Psoas muscle (tissue), 8 donors: ENCODE data around the gene FAM229A. TPM values are rescaled to one million over a fixed set of nuclear protein-coding genes. Genes with fewer than 3 reads are reported as not detected.
"Not testable (repeated sequence)": the region's sequence is repeated elsewhere in the genome, so short reads cannot be mapped to it uniquely, and the experiment has no call there.

Experiments
- ATAC-seq, 4 donors: fragments of 200-7000 bp; cut with Tn5 transposase; one replicate each; pipeline ENCODE4 v1.9.1; 2020; ENCODE audit warnings: moderate library complexity in 3 of 4, mild to moderate bottlenecking in 2 of 4
- DNase-seq, 2 donors: peaks; one replicate each; pipeline ENCODE4 v3.0.0-alpha.2; 2020
- H3K27ac ChIP-seq: fragments of 200-600 bp; one replicate; pipeline ENCODE4 v1.8.0; 2022
- H3K27me3 ChIP-seq, 3 donors: fragments of 200-600 bp in 1 of 3; one replicate each; pipeline versions ENCODE4 v1.6.1 to v1.8.0; 2013 to 2022; ENCODE audit warnings: low read length in 2 of 3, mild to moderate bottlenecking in 2 of 3, moderate library complexity in 1 of 3; ENCODE audit not compliant: insufficient read depth in 3 of 3
- H3K36me3 ChIP-seq, 2 donors: fragments of 200-600 bp in 1 of 2; one replicate each; pipeline versions ENCODE4 v1.6.1 to v1.8.0; 2013 to 2022; ENCODE audit warnings: low read depth in 1 of 2, mild to moderate bottlenecking in 1 of 2, moderate library complexity in 1 of 2; ENCODE audit not compliant: insufficient read depth in 1 of 2
- H3K4me1 ChIP-seq: fragments of 200-600 bp; one replicate; pipeline ENCODE4 v1.8.0; 2022
- H3K4me3 ChIP-seq: fragments of 200-600 bp; one replicate; pipeline ENCODE4 v1.8.0; 2022; ENCODE audit warnings: mild to moderate bottlenecking
- H3K9me3 ChIP-seq: fragments of 200-600 bp; one replicate; pipeline ENCODE4 v1.8.0; 2022
- CTCF ChIP-seq: fragments of 200-600 bp; IDR thresholded peaks from one replicate; pipeline ENCODE4 v1.8.0; 2022; ENCODE audit warnings: antibody characterized with exemption
- WGBS, 3 donors: extraction: QIAGEN DNeasy Blood & Tissue Kit; methylation state at CpG; one replicate each; pipeline versions ENCODE4 v1.1.6 to v1.1.7; 2013; 5-methylcytosine and 5-hydroxymethylcytosine counted together
- intact Hi-C, 2 donors: fragments of 100-400 bp; cut with DNase I; formaldehyde crosslinking; loops; one replicate each; pipeline versions ENCODE4 v1.11.0 to v1.14.2; 2022
- polyA plus RNA-seq, 3 donors: library from polyadenylated mRNA; stranded (reverse); fragments of 200-250 nt; gene quantifications; one replicate each; pipeline ENCODE4 v1.2.3, GENCODE V29; 2013
- total RNA-seq, 4 donors: library from RNA; stranded (reverse); fragmentation: NEBNext Ultra II Directional in 2 of 4; extraction: Animal tissue kit (Norgen Biotek cat#: 25700) in 2 of 4; gene quantifications; one replicate each; pipeline versions ENCODE4 v1.2.1 to v1.2.4, GENCODE V29; 2021 to 2023
- donor health status: healthy with polysubstance abuse.
- donor health status: DM: no; HTN: no; CAD: no; lungs with moderate emphysema.
- donor health status: Bipolar disorder and iron deficiency.
- donor health status: healthy.
- donor health status: DM: yes; HTN: yes; CAD: no.
- donor health status: DM: no; HTN: no; CAD: no.
- donor health status: DM: no; HTN: no; CAD: no.
- donor health status: DM: yes; HTN: yes; CAD: no.

Gene FAM229A
- total and polyA plus RNA-seq, 7 donors: 0.98 to 4.0 (median 1.9) TPM

DNA sequence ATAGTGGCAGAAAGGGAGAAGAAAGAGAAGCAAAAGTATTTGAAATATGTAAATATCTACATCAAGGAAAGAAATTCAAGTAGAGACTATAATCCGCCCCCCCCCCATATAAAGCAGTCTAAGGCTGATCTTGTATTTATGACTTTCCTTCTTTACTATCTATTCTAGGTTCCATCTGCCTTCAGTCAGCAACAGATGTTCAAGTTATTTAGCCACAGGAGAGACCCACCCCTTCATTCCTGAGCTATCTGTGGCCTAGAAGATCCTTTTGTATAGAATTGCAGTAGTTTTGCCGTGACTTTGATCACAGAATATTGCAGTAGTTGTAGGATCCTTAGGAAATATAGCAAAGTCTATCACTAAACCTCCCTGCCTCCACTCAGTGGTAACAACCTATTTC, 42.7 kb upstream of the FAM229A start:
- DNase-seq: no peak
- no peak overlapping the region for H3K4me3 ChIP-seq
- no peaks in the 10 kb centered on the region for H3K27me3 ChIP-seq
- H3K36me3 ChIP-seq: no peaks in the 10 kb centered on the region
- no peak for ATAC-seq
- no peak overlapping the region for H3K27ac ChIP-seq
- intact Hi-C loops: loop anchor here (5.0 to 10.0 kb wide), 2 partner anchors 212 to 370 kb away; no protein-coding TSS in a partner anchor
- no peak for TF ChIP-seq CTCF
- no peaks in the 10 kb centered on the region for H3K9me3 ChIP-seq
- 48 to 53% (median 50%) methylated on average over 2 of the region's 2 CpGs for WGBS, 3 donors
- no peaks in the 10 kb centered on the region for H3K4me1 ChIP-seq

DNA sequence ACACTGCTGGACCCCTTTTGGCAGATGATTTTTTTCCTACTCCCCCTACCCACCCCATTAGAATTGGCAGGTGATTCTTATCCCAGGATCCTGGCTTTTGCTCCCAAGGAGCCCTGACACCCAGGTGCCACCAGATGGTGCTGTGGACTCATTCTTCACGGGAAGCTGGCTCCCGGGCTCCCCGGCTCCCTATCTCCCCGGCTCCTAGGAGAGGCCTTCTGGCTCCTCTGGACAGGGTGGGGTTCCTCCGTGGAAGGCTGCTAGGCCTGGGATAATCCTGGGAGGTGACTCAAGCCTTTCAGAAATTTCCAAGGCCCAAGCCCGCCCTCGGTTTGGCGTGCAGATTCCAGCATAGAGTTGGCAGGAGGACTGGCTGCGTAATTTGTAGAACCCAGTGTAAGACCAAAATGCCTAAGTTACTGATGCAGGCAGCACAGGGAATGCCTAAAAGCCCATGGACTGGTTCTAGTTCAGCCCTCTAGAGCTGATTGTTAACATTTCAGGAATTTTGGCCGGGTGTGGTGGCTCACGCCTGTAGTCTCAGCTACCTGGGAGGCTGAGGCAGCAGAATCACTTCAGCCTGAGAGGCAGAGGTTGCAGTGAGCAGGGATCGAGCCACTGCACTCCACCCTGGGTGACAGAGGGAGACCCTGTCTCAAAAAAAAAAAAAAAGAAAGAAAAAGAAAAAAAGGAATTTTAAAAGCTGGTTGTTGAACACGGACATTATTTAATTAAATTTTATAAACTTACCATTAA, 38.8 kb upstream of the FAM229A start:
- peak; percentile 87 for TF ChIP-seq CTCF
- Histone ChIP-seq H3K27ac (no peak overlapping the region), H3K36me3 (no peaks in the 10 kb centered on the region), H3K27me3 (no peaks in the 10 kb centered on the region), H3K9me3 (no peaks in the 10 kb centered on the region), H3K4me1 (no peaks in the 10 kb centered on the region), H3K4me3 (peak overlapping the region; percentile 36)
- intact Hi-C loops: loop anchor here (5.0 to 10.0 kb wide), 2 partner anchors 216 to 374 kb away; no protein-coding TSS in a partner anchor
- ATAC-seq: peak; percentile 91 to 99 (median 96)
- peak; percentile 86 to 93 for DNase-seq
- WGBS, 3 donors: 38 to 41% (median 38%) methylated on average over 13 of the region's 13 CpGs

- no peaks in the 10 kb centered on the region for H3K36me3 ChIP-seq
- H3K9me3 ChIP-seq: no peaks in the 10 kb centered on the region
- DNase-seq: no peak
- no peak overlapping the region for H3K4me3 ChIP-seq
- TF ChIP-seq CTCF: no peak
- H3K27ac ChIP-seq: no peak overlapping the region
- H3K4me1 ChIP-seq: peaks cover 7% of the 10 kb centered on the region
- intact Hi-C loops: loop anchor here (5.0 to 10.0 kb wide), 2 partner anchors 217 to 375 kb away; no protein-coding TSS in a partner anchor
- no peak for ATAC-seq
- H3K27me3 ChIP-seq: no peaks in the 10 kb centered on the region
- 77 to 87% (median 86%) methylated on average over 4 of the region's 4 CpGs for WGBS, 3 donors
Observed at GRCh38 chr1:32399843-32400242, 37.6 kb upstream of the FAM229A start.

- DNase-seq (no peak), ATAC-seq (no peak)
- no peak for TF ChIP-seq CTCF
- intact Hi-C loops: no loop called here
- no peak overlapping the region for H3K27ac ChIP-seq
- peaks cover 8% of the 10 kb centered on the region for H3K4me1 ChIP-seq
- no peaks in the 10 kb centered on the region for H3K27me3 ChIP-seq
- WGBS, 3 donors: 56 to 74% (median 69%) methylated on average over 2 of the region's 2 CpGs
- peaks cover 0 to under 1% of the 10 kb centered on the region in 2 donors for H3K36me3 ChIP-seq
- H3K9me3 ChIP-seq: no peaks in the 10 kb centered on the region
- H3K4me3 ChIP-seq: no peak overlapping the region
Observed at GRCh38 chr1:32398401-32398800, 36.1 kb upstream of the FAM229A start.

DNA sequence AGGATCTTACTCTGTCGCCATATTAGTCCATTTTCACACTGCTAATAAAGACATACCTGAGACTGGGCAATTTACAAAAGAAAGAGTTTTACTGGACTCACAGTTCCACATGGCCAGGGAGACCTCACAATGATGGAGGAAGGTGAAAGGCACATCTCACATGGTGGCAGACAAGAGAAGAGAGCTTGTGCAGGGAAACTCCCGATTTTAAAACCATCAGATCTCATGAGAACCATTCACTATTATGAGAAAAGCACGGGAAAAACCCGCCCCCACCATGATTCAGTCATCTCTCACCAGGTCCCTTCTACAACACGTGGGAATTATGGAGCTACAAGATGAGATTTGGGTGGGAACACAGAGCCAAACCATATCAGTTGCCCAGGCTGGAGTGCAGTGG, 34.2 kb upstream of the FAM229A start:
- H3K9me3 ChIP-seq, DNase-seq, intact Hi-C loops, H3K27ac ChIP-seq, H3K27me3 ChIP-seq, ATAC-seq, H3K4me3 ChIP-seq: not testable (repeated sequence)
- Histone ChIP-seq H3K4me1 (peaks cover 22% of the 10 kb centered on the region), H3K36me3 (peaks cover 0 to 19% of the 10 kb centered on the region in 2 donors)
- WGBS, 3 donors: 83 to 87% (median 84%) methylated on average over 5 of the region's 5 CpGs
